Neural cell (in vitro differentiated cells): ENCODE results near the gene CYGB. TPM values are rescaled to one million over a fixed set of nuclear protein-coding genes. Genes with fewer than 3 reads are reported as not detected.

Experiments used
- H2AFZ ChIP-seq: fragments of 200-600, 300-800 bp; sonication (generic), shearing (Covaris generic); 2 replicates; pipeline ENCODE4 v1.6.0; 2014; ENCODE audit warnings: low read depth, mild to moderate bottlenecking, antibody characterized with exemption, low read length, moderate library complexity
- H3F3A ChIP-seq: fragments of 200-600 bp; shearing (Covaris generic); 2 replicates; pipeline ENCODE4 v1.6.1; 2016; ENCODE audit warnings: mild to moderate bottlenecking, moderate library complexity, mixed read lengths, antibody characterized with exemption, low read length; ENCODE audit not compliant: insufficient read depth, poor library complexity, severe bottlenecking
- H3K27ac ChIP-seq: fragments of 200-600, 300-800 bp; sonication (generic), shearing (Covaris generic); 2 replicates; pipeline ENCODE4 v1.5.1; 2014; ENCODE audit warnings: mild to moderate bottlenecking, low read length, moderate library complexity
- H3K27me3 ChIP-seq: fragments of 300-800, 200-600 bp; sonication (generic), shearing (Covaris generic); 2 replicates; pipeline ENCODE4 v1.6.0; 2014; ENCODE audit warnings: mild to moderate bottlenecking, low read depth, low read length, moderate library complexity; ENCODE audit not compliant: insufficient read depth
- H3K36me3 ChIP-seq: fragments of 300-800, 200-600 bp; sonication (generic), shearing (Covaris generic); 2 replicates; pipeline ENCODE4 v1.5.1; 2014; ENCODE audit warnings: mild to moderate bottlenecking, antibody characterized with exemption, low read length, moderate library complexity; ENCODE audit not compliant: insufficient read depth
- H3K4me2 ChIP-seq: fragments of 300-800, 200-600 bp; sonication (generic), shearing (Covaris generic); 2 replicates; pipeline ENCODE4 v1.6.0; 2014; ENCODE audit warnings: mild to moderate bottlenecking, low read length
- H3K4me3 ChIP-seq: fragments of 300-800, 200-600 bp; sonication (generic), shearing (Covaris generic); 2 replicates; pipeline ENCODE4 v1.5.1; 2014; ENCODE audit warnings: mild to moderate bottlenecking, low read length, moderate library complexity
- H3K79me2 ChIP-seq: fragments of 200-600 bp; shearing (Covaris generic); replicated peaks from 2 replicates; pipeline ENCODE4 v1.6.0; 2014; ENCODE audit warnings: mild to moderate bottlenecking, low read length, moderate library complexity; ENCODE audit not compliant: insufficient read depth
- H3K9ac ChIP-seq: fragments of 300-800, 200-600 bp; sonication (generic), shearing (Covaris generic); 2 replicates; pipeline ENCODE4 v1.6.1; 2016; ENCODE audit warnings: mild to moderate bottlenecking, low read length, mixed read lengths
- H3K9me2 ChIP-seq: fragments of 200-600 bp; shearing (Covaris generic); 2 replicates; pipeline ENCODE4 v1.6.1; 2016; ENCODE audit warnings: mild to moderate bottlenecking, low read length, mixed read lengths; ENCODE audit not compliant: insufficient read depth
- H3K9me3 ChIP-seq: fragments of 200-600, 300-800 bp; sonication (generic), shearing (Covaris generic); 2 replicates; pipeline ENCODE4 v1.6.1; 2016; ENCODE audit warnings: mild to moderate bottlenecking, mixed run types, low read length, moderate library complexity, mixed read lengths
- H4K20me1 ChIP-seq: fragments of 200-600 bp; shearing (Covaris generic); 2 replicates; pipeline ENCODE4 v1.6.1; 2016; ENCODE audit warnings: mild to moderate bottlenecking, mixed run types; ENCODE audit not compliant: insufficient read depth
- CTCF ChIP-seq: fragments of 450-650 bp; IDR thresholded peaks from 2 replicates; pipeline ENCODE4 v1.5.1; 2014; ENCODE audit warnings: antibody characterized with exemption, mild to moderate bottlenecking, moderate library complexity; ENCODE audit not compliant: poor library complexity, severe bottlenecking
- EP300 ChIP-seq: fragments of 450-650 bp; conservative IDR thresholded peaks from 2 replicates; pipeline ENCODE4 v1.6.1; 2014; ENCODE audit warnings: antibody characterized with exemption, mild to moderate bottlenecking, moderate library complexity; ENCODE audit not compliant: poor library complexity, severe bottlenecking
- EZH2 ChIP-seq: fragments of 200-600, 300-800 bp; shearing (Covaris generic), sonication (generic); IDR thresholded peaks from 2 replicates; pipeline ENCODE4 v1.6.1; 2014; ENCODE audit warnings: antibody characterized with exemption, low read length, borderline replicate concordance, mild to moderate bottlenecking; ENCODE audit not compliant: insufficient read depth, poor library complexity, severe bottlenecking
- MXI1 ChIP-seq: fragments of 450-650 bp; conservative IDR thresholded peaks from 2 replicates; pipeline ENCODE4 v1.6.1; 2014; ENCODE audit warnings: antibody characterized with exemption, mild to moderate bottlenecking; ENCODE audit not compliant: poor library complexity, severe bottlenecking
- POLR2AphosphoS5 ChIP-seq: IDR thresholded peaks from 2 replicates; pipeline ENCODE4 v1.6.1; 2012
- RAD21 ChIP-seq: fragments of 450-650 bp; conservative IDR thresholded peaks from 2 replicates; pipeline ENCODE4 v1.6.1; 2014; ENCODE audit warnings: antibody characterized with exemption, mild to moderate bottlenecking, moderate library complexity
- REST ChIP-seq: IDR thresholded peaks from 2 replicates; pipeline ENCODE4 v1.6.1; 2012; ENCODE audit warnings: borderline replicate concordance
- SMC3 ChIP-seq: fragments of 450-650 bp; conservative IDR thresholded peaks from 2 replicates; pipeline ENCODE4 v1.6.1; 2014; ENCODE audit warnings: antibody characterized with exemption, mild to moderate bottlenecking, moderate library complexity; ENCODE audit not compliant: poor library complexity
- TAF1 ChIP-seq: IDR thresholded peaks from 2 replicates; pipeline ENCODE4 v1.6.1; 2012; ENCODE audit warnings: low read depth
- polyA plus RNA-seq: library from polyadenylated mRNA; depleted of rRNA; stranded (reverse); fragments of >200 nt; gene quantifications from 2 replicates; pipeline ENCODE4 v1.2.3, GENCODE V29; 2014

Gene CYGB
- polyA plus RNA-seq, 1 donor from 2014 or later = 12.9 TPM

DNA sequence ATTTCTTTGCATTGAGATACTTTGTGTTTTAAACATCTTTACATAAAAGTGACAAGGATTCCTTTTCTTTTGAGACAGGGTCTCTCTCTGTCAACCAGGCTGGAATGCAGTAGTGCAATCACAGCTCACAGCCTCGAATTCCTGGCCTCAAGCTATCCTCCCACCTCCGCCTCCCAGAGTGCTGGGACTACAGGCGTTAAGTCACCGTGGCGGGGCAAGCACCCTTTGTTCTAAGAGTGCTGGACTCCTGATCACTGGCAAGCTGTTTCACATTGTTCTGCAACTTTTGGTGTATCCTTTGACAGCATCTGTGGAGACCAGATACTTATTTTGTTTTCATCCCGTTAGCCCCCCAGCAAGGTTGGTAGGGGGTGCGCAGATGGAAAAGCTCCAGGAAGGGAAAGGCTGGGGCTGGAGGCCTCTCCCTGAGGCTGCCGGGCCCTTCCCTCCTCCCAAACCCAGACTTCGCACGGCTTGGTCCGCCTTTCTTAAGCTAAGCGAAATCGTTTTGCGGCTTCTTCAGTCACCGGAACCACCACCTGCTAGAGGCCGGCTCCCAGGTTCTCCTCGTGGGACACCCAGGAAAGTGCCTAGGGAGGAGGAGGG, 47.0 kb upstream of the CYGB start:
- peaks cover 51% of the 10 kb centered on the region for H3K27me3 ChIP-seq
- no peaks in the 10 kb centered on the region for H3F3A ChIP-seq
- no peaks in the 10 kb centered on the region for H3K79me2 ChIP-seq
- TF ChIP-seq EZH2 = peak; percentile 30
- TF ChIP-seq MXI1 = no peak
- no peak overlapping the region for H3K4me2 ChIP-seq
- no peaks in the 10 kb centered on the region for H3K9me3 ChIP-seq
- no peak overlapping the region for H3K27ac ChIP-seq
- peak overlapping the region; percentile 54 for H3K4me3 ChIP-seq
- H3K9me2 ChIP-seq = no peaks in the 10 kb centered on the region
- no peaks in the 10 kb centered on the region for H3K36me3 ChIP-seq
- no peaks in the 10 kb centered on the region for H4K20me1 ChIP-seq
- H2AFZ ChIP-seq = no peak overlapping the region
- H3K9ac ChIP-seq = no peak overlapping the region

GRCh38 chr17:76582660-76583059, 45.2 kb upstream of the CYGB start:
- peaks cover 46% of the 10 kb centered on the region for H3K27me3 ChIP-seq
- no peaks in the 10 kb centered on the region for H3K36me3 ChIP-seq
- H3F3A ChIP-seq = no peaks in the 10 kb centered on the region
- H3K4me3 ChIP-seq = no peak overlapping the region
- no peak overlapping the region for H3K9ac ChIP-seq
- no peak overlapping the region for H3K27ac ChIP-seq
- H2AFZ ChIP-seq = no peak overlapping the region
- no peaks in the 10 kb centered on the region for H4K20me1 ChIP-seq
- no peaks in the 10 kb centered on the region for H3K9me3 ChIP-seq
- TF ChIP-seq CTCF (no peak), RAD21 (no peak), EZH2 (no peak), POLR2AphosphoS5 (no peak), EP300 (no peak), REST (no peak), SMC3 (no peak), TAF1 (no peak)
- no peaks in the 10 kb centered on the region for H3K9me2 ChIP-seq
- H3K4me2 ChIP-seq = no peak overlapping the region
- no peaks in the 10 kb centered on the region for H3K79me2 ChIP-seq

- no peak for TF ChIP-seq REST
- no peak for TF ChIP-seq CTCF
- no peak for TF ChIP-seq RAD21
- TF ChIP-seq TAF1 = no peak
- no peak for TF ChIP-seq SMC3
- TF ChIP-seq POLR2AphosphoS5 = no peak
- TF ChIP-seq EZH2 = no peak
- TF ChIP-seq MXI1 = no peak
- TF ChIP-seq EP300 = no peak
- Histone ChIP-seq H3K4me2 (no peak overlapping the region), H3K4me3 (no peak overlapping the region), H3K36me3 (no peaks in the 10 kb centered on the region), H3K79me2 (no peaks in the 10 kb centered on the region), H3F3A (no peaks in the 10 kb centered on the region), H3K9ac (no peak overlapping the region), H3K9me2 (no peaks in the 10 kb centered on the region), H2AFZ (no peak overlapping the region), H3K9me3 (no peaks in the 10 kb centered on the region), H4K20me1 (no peaks in the 10 kb centered on the region), H3K27me3 (peaks cover 36% of the 10 kb centered on the region), H3K27ac (no peak overlapping the region)
These were observed 44.0 kb upstream of the CYGB start for GRCh38 chr17:76581515-76581914.
